ENCODE measurements around the gene CIRBP. TPM values are rescaled to one million over a fixed set of nuclear protein-coding genes. Genes with fewer than 3 reads are reported as not detected.
A peak's percentile ranks its signal among the peaks of the same experiment; 100 is the strongest.

CIRBP gene
- total and polyA plus RNA-seq, 2 experiments from 2014 or later = 202 to 361 TPM

DNA sequence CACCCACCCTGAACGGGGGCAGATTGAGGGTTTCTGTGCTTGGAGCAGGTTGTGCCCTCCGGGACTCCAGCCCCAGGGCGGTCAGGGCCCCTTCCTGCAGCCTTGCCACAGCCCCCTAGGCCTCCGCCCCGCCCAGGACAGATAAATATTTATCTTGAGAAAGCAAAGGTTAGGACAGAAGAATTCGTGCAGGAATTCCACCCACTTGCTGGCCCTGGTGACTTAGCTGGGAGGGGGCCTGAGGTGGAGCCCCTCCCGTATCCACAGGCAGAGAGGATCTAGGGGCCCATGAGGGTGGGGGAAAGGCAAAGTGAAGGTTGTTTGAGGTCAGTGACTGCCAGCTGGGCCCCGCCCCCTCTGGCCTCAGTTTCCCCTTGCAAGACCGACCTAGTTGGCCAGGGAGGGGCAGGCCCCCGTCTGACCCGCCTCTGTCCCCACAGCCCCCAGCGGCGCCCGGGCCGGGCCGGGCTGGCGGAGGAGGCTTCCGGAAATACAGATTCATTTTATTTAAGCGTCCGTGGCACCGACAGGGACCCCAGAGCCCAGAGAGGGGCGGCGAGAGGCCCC, 15.5 kb upstream of the CIRBP start:
- TF ChIP-seq CTCF (IDR thresholded peaks at IDR 0.05; ENCODE audit: poor library complexity) (no peak), EZH2 (IDR thresholded peaks at IDR 0.05; ENCODE audit: borderline replicate concordance) (no peak), EZH2phosphoT487 (IDR thresholded peaks at IDR 0.05; ENCODE audit: low read depth, severe bottlenecking, unreplicated experiment) (no peak)
- Histone ChIP-seq H3K27me3 (no peaks in the 10 kb centered on the region), H3K9me3 (ENCODE audit: low read depth) (no peaks in the 10 kb centered on the region), H3K36me3 (replicated peaks; ENCODE audit: insufficient read depth, low read depth) (no peaks in the 10 kb centered on the region), H3K4me1 (ENCODE audit: insufficient read depth) (peaks cover 45% of the 10 kb centered on the region), H3K9me2 (replicated peaks; ENCODE audit: insufficient read depth) (no peaks in the 10 kb centered on the region), H2AFZ (no peak overlapping the region), H3K4me2 (peak overlapping the region; percentile 91), H3K27ac (peak overlapping the region; percentile 98), H3K79me2 (peaks cover 67% of the 10 kb centered on the region), H3K4me3 (no peak overlapping the region), H4K20me1 (ENCODE audit: insufficient read depth, poor library complexity, severe bottlenecking) (peaks cover 42% of the 10 kb centered on the region)
- peak; percentile 88 for DNase-seq (ENCODE audit: low spot score)
- WGBS (ENCODE audit: low lambda C conversion rate, missing lambda C conversion rate) = 54% methylated on average over 18 of the region's 23 CpGs

DNA sequence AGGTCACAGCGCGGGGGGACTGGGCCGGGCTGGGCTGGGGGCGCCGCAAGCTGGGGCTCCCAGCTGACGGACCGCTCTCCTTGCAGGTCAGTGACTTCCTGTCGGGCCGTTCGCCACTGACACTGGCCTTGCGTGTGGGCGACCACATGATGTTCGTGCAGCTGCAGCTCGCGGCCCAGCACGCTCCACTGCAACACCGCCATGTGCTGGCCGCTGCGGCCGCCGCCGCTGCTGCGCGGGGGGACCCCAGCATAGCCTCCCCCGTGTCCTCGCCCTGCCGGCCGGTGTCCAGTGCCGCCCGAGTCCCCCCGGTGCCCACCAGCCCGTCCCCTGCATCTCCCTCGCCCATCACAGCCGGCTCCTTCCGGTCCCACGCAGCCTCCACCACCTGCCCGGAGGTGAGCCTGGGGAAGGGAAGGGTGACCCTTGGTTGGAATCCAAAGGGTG, 15.0 kb upstream of the CIRBP start:
- H3K79me2 ChIP-seq = peaks cover 67% of the 10 kb centered on the region

GRCh38 chr19:1254530-1255185, 14.5 kb upstream of the CIRBP start:
- Histone ChIP-seq H3K79me2 (peaks cover 67% of the 10 kb centered on the region), H3K36me3 (replicated peaks; ENCODE audit: insufficient read depth, low read depth) (no peaks in the 10 kb centered on the region), H3K4me3 (no peak overlapping the region)

More for the DNA sequence above, 15.0 kb upstream of the CIRBP start:
- H3K27me3 ChIP-seq = no peaks in the 10 kb centered on the region
- peaks cover 42% of the 10 kb centered on the region for H4K20me1 ChIP-seq (ENCODE audit: insufficient read depth, poor library complexity, severe bottlenecking)
- peak overlapping the region; percentile 91 for H3K4me2 ChIP-seq
- H3K9me3 ChIP-seq (ENCODE audit: low read depth) = no peaks in the 10 kb centered on the region
- peak overlapping the region; percentile 98 for H3K27ac ChIP-seq
- no peaks in the 10 kb centered on the region for H3K9me2 ChIP-seq (replicated peaks; ENCODE audit: insufficient read depth)
- H3K4me3 ChIP-seq = no peak overlapping the region
- no peak for DNase-seq (ENCODE audit: low spot score)
- TF ChIP-seq EZH2phosphoT487 (IDR thresholded peaks at IDR 0.05; ENCODE audit: low read depth, severe bottlenecking, unreplicated experiment) = no peak
- TF ChIP-seq EZH2 (IDR thresholded peaks at IDR 0.05; ENCODE audit: borderline replicate concordance) = no peak
- no peak for TF ChIP-seq CTCF (IDR thresholded peaks at IDR 0.05; ENCODE audit: poor library complexity)
- peaks cover 50% of the 10 kb centered on the region for H3K4me1 ChIP-seq (ENCODE audit: insufficient read depth)
- no peaks in the 10 kb centered on the region for H3K36me3 ChIP-seq (replicated peaks; ENCODE audit: insufficient read depth, low read depth)
- no peak overlapping the region for H2AFZ ChIP-seq
- WGBS (ENCODE audit: low lambda C conversion rate, missing lambda C conversion rate) = 96% methylated on average over 14 of the region's 37 CpGs

More at GRCh38 chr19:1254530-1255185, 14.5 kb upstream of the CIRBP start:
- TF ChIP-seq EZH2 (IDR thresholded peaks at IDR 0.05; ENCODE audit: borderline replicate concordance) (no peak), EZH2phosphoT487 (IDR thresholded peaks at IDR 0.05; ENCODE audit: low read depth, severe bottlenecking, unreplicated experiment) (no peak), CTCF (IDR thresholded peaks at IDR 0.05; ENCODE audit: poor library complexity) (no peak)
- Histone ChIP-seq H3K9me2 (replicated peaks; ENCODE audit: insufficient read depth) (no peaks in the 10 kb centered on the region), H3K27me3 (no peaks in the 10 kb centered on the region), H3K27ac (peak overlapping the region; percentile 98), H3K4me2 (peak overlapping the region; percentile 91), H3K9me3 (ENCODE audit: low read depth) (no peaks in the 10 kb centered on the region), H2AFZ (no peak overlapping the region), H3K4me1 (ENCODE audit: insufficient read depth) (peaks cover 53% of the 10 kb centered on the region), H4K20me1 (ENCODE audit: insufficient read depth, poor library complexity, severe bottlenecking) (peaks cover 42% of the 10 kb centered on the region)
- 92% methylated on average over 20 of the region's 20 CpGs for WGBS (ENCODE audit: low lambda C conversion rate, missing lambda C conversion rate)
- DNase-seq (ENCODE audit: low spot score) = no peak
